Endothelial cell of umbilical vein (primary cell): ENCODE data around the gene CRIM1.

ENCODE experiments used
- CTCF ChIP-seq, 2 donors: IDR thresholded peaks; 1 replicate in 1 of 2; 2 replicates in 1 of 2; pipeline ENCODE4 v1.5.1; 2011; ENCODE audit warnings: low read length in 2 of 2, mild to moderate bottlenecking in 2 of 2, moderate library complexity in 2 of 2, control low read depth in 1 of 2, inconsistent platforms in 1 of 2, low read depth in 1 of 2; ENCODE audit not compliant: insufficient read depth in 1 of 2; ENCODE audit errors: extremely low read depth in 1 of 2
- EZH2 ChIP-seq: IDR thresholded peaks from 2 replicates; pipeline ENCODE4 v1.6.1; 2012; ENCODE audit warnings: borderline replicate concordance, low read depth, mild to moderate bottlenecking, moderate library complexity, low read length, inconsistent platforms; ENCODE audit not compliant: severe bottlenecking
- FOS ChIP-seq: IDR thresholded peaks from 2 replicates; pipeline ENCODE4 v1.6.1; 2011; ENCODE audit warnings: mild to moderate bottlenecking, low read length, moderate library complexity, borderline replicate concordance; ENCODE audit not compliant: insufficient read depth
- GATA2 ChIP-seq: IDR thresholded peaks from 2 replicates; pipeline ENCODE4 v1.7.0; 2011; ENCODE audit warnings: low read depth, mild to moderate bottlenecking, moderate library complexity, mixed read lengths, low read length; ENCODE audit not compliant: insufficient read length, insufficient read depth
- JUN ChIP-seq: IDR thresholded peaks from 2 replicates; pipeline ENCODE4 v1.6.1; 2011; ENCODE audit warnings: borderline replicate concordance, low read depth; ENCODE audit not compliant: insufficient read length, insufficient read depth
- MAX ChIP-seq: IDR thresholded peaks from 2 replicates; pipeline ENCODE4 v1.6.1; 2011; ENCODE audit not compliant: insufficient read depth, insufficient read length
- MYC ChIP-seq: IDR thresholded peaks from one replicate; pipeline ENCODE4 v1.6.1; 2011; ENCODE audit warnings: mild to moderate bottlenecking, low read depth, low read length
- POLR2A ChIP-seq: IDR thresholded peaks from 2 replicates; pipeline ENCODE4 v1.6.1; 2012; ENCODE audit warnings: low read depth, mild to moderate bottlenecking, control low read depth, low read length
- POLR2AphosphoS5 ChIP-seq: IDR thresholded peaks from 2 replicates; pipeline ENCODE4 v1.6.1; 2012; ENCODE audit warnings: low read depth, mild to moderate bottlenecking, control low read depth, low read length, moderate library complexity; ENCODE audit not compliant: insufficient read depth

- TF ChIP-seq CTCF (IDR thresholded peaks at IDR 0.05; ENCODE audit: extremely low read depth in 1 of 2, insufficient read depth in 1 of 2, low read depth in 1 of 2, low read length in 2 of 2) (no peak), POLR2A (peak; percentile 57), POLR2AphosphoS5 (peak; percentile 77), MAX (no peak), EZH2 (no peak), FOS (peak; percentile 64), MYC (no peak), JUN (peak; percentile 83), GATA2 (peak; percentile 32)
These were observed 16.4 kb downstream of the CRIM1 start for GRCh38 chr2:36371928-36372391.
